ENCODE data around the gene CTSO. TPM values are rescaled to one million over a fixed set of nuclear protein-coding genes. Genes with fewer than 3 reads are reported as not detected.
A peak's percentile ranks its signal among the peaks of the same experiment; 100 is the strongest.

Gene CTSO
- total RNA-seq (25.6 and 28.2 TPM in 2 replicates), polyA plus RNA-seq (14.9 and 16.4 TPM in 2 replicates)

GRCh38 chr4:155953151-155954117 lies at the start of gene CTSO:
CTSO (minus strand) TSS chr4:155953866; CDS start chr4:155953847, 19 bp downstream.
- Histone ChIP-seq H3K9me3 (ENCODE audit: low read depth) (no peaks in the 10 kb centered on the region), H3K27me3 (no peaks in the 10 kb centered on the region)
- 11% methylated on average over 58 of the region's 58 CpGs for WGBS (ENCODE audit: low lambda C conversion rate, missing lambda C conversion rate)

DNA sequence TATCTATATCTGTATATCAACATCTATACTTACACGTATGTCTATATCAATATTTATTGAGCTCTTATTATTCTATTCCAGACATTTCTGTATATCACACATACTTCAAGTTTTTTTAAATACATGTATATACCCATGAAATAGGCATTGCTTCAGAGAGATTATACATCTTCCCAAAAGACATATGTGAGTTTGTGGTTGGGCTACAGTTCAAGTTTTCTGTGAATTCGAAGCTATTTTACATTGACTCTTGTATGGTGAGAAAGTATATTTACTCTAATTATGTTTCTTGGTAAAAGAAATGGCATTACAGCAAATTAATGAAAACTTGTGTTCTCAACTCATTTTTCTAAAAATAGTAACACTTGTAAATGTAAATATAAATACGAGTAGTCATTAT lies 46.8 kb upstream of the CTSO start:
- WGBS (ENCODE audit: low lambda C conversion rate, missing lambda C conversion rate) = 96% methylated on average over 3 of the region's 3 CpGs
- H3K27me3 ChIP-seq = no peaks in the 10 kb centered on the region
- no peaks in the 10 kb centered on the region for H3K79me2 ChIP-seq

More at GRCh38 chr4:155953151-155954117, at the start of gene CTSO:
- H3K9me2 ChIP-seq (replicated peaks; ENCODE audit: insufficient read depth) = no peaks in the 10 kb centered on the region
- peak within 1 kb of the TSS; percentile 97 for H2AFZ ChIP-seq
- H4K20me1 ChIP-seq (ENCODE audit: insufficient read depth, poor library complexity, severe bottlenecking) = no peaks in the 10 kb centered on the region
- no peaks in the 10 kb centered on the region for H3K36me3 ChIP-seq (replicated peaks; ENCODE audit: insufficient read depth, low read depth)
- peaks cover 21% of the 10 kb centered on the region for H3K4me1 ChIP-seq (ENCODE audit: insufficient read depth)
- TF ChIP-seq CTCF (IDR thresholded peaks at IDR 0.05; ENCODE audit: poor library complexity) (peak; percentile 74), EZH2 (IDR thresholded peaks at IDR 0.05; ENCODE audit: borderline replicate concordance) (no peak)
- peak within 1 kb of the TSS; percentile 98 for H3K27ac ChIP-seq
- H3K79me2 ChIP-seq = peaks cover 4% of the 10 kb centered on the region
- peak; percentile 88 for DNase-seq (ENCODE audit: low spot score)
- H3K4me2 ChIP-seq = peak within 1 kb of the TSS; percentile 80
- peak within 1 kb of the TSS; percentile 34 for H3K4me3 ChIP-seq

DNA sequence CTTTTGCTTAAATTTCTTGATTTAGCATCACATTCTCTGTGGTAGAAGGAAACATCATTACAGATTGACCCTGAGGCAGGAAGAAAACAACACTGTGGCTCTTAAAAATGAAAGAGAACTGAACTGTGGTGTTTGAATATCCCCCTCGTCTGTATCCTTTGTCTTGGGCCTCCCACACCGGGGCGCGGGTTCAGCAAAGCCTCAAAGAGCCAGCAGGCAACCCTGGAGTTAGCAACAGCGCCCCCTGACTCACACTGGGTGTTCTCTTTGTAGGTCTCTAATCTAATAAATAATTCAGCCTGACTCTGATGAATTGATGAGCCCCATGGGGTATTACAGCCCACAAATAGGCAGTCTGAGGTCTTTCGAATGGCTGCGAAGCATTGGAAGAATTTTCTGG lies 46.1 kb upstream of the CTSO start:
- Histone ChIP-seq H3K9me3 (ENCODE audit: low read depth) (no peaks in the 10 kb centered on the region), H3K27me3 (no peaks in the 10 kb centered on the region), H3K36me3 (replicated peaks; ENCODE audit: insufficient read depth, low read depth) (no peaks in the 10 kb centered on the region), H3K9me2 (replicated peaks; ENCODE audit: insufficient read depth) (no peaks in the 10 kb centered on the region), H3K79me2 (no peaks in the 10 kb centered on the region), H4K20me1 (ENCODE audit: insufficient read depth, poor library complexity, severe bottlenecking) (no peaks in the 10 kb centered on the region), H3K4me3 (no peak overlapping the region), H2AFZ (peak overlapping the region; percentile 40), H3K4me2 (peak overlapping the region; percentile 30), H3K27ac (no peak overlapping the region), H3K4me1 (ENCODE audit: insufficient read depth) (no peaks in the 10 kb centered on the region)
- DNase-seq (ENCODE audit: low spot score) = peak; percentile 28
- WGBS (ENCODE audit: low lambda C conversion rate, missing lambda C conversion rate) = 39% methylated on average over 7 of the region's 7 CpGs
- TF ChIP-seq EZH2phosphoT487 (IDR thresholded peaks at IDR 0.05; ENCODE audit: low read depth, severe bottlenecking, unreplicated experiment) (no peak), CTCF (IDR thresholded peaks at IDR 0.05; ENCODE audit: poor library complexity) (peak; percentile 33), EZH2 (IDR thresholded peaks at IDR 0.05; ENCODE audit: borderline replicate concordance) (no peak)

More for the DNA sequence above, 46.8 kb upstream of the CTSO start:
- H4K20me1 ChIP-seq (ENCODE audit: insufficient read depth, poor library complexity, severe bottlenecking) = no peaks in the 10 kb centered on the region
- no peaks in the 10 kb centered on the region for H3K9me2 ChIP-seq (replicated peaks; ENCODE audit: insufficient read depth)
- no peaks in the 10 kb centered on the region for H3K36me3 ChIP-seq (replicated peaks; ENCODE audit: insufficient read depth, low read depth)
- H2AFZ ChIP-seq = no peak overlapping the region
- no peak overlapping the region for H3K4me3 ChIP-seq
- TF ChIP-seq EZH2 (IDR thresholded peaks at IDR 0.05; ENCODE audit: borderline replicate concordance) (no peak), EZH2phosphoT487 (IDR thresholded peaks at IDR 0.05; ENCODE audit: low read depth, severe bottlenecking, unreplicated experiment) (no peak), CTCF (IDR thresholded peaks at IDR 0.05; ENCODE audit: poor library complexity) (no peak)
- H3K4me2 ChIP-seq = no peak overlapping the region
- no peaks in the 10 kb centered on the region for H3K9me3 ChIP-seq (ENCODE audit: low read depth)
- H3K27ac ChIP-seq = no peak overlapping the region
- H3K4me1 ChIP-seq (ENCODE audit: insufficient read depth) = no peaks in the 10 kb centered on the region
- no peak for DNase-seq (ENCODE audit: low spot score)

Measured in hepatocyte (in vitro differentiated cells).